PC-3 (cell line): ENCODE data around the gene DUSP8. TPM values are rescaled to one million over a fixed set of nuclear protein-coding genes. Genes with fewer than 3 reads are reported as not detected.

ENCODE experiments used
- ATAC-seq: fragments of 200-7000 bp; cut with Tn5 transposase; 2 replicates; pipeline ENCODE4 v1.9.1; 2020; ENCODE audit warnings: mild to moderate bottlenecking, moderate library complexity
- BruUV-seq: library from RNA; stranded (reverse); fragments of 400-500 nt; replicated peaks from 2 replicates; lab custom pipeline; 2021; lab: Mats Ljungman, UMichigan
- CTCF ChIA-PET: fragments of 300-600 bp; sonication (Branson Sonifier 250); formaldehyde crosslinking; loops from one replicate; lab custom pipeline; 2022; ENCODE audit warnings: antibody characterized with exemption; lab: Charles Lee
- POLR2A ChIA-PET: fragments of 300-600 bp; sonication (Branson Sonifier 250); formaldehyde crosslinking; loops from one replicate; lab custom pipeline; 2022; ENCODE audit warnings: antibody characterized with exemption; ENCODE audit not compliant: unreplicated experiment; lab: Charles Lee
- DNase-seq: peaks from one replicate; pipeline ENCODE4 v3.0.0-alpha.2; 2015
- H2AFZ ChIP-seq: fragments of 300-600 bp; sonication (generic); 2 replicates; pipeline ENCODE4 v1.6.0; 2016; ENCODE audit warnings: antibody characterized with exemption, low read length
- H3F3A ChIP-seq: fragments of 300-600 bp; sonication (generic); one replicate; pipeline ENCODE4 v1.6.0; 2017; ENCODE audit warnings: antibody characterized with exemption, low read length, control low read depth, mild to moderate bottlenecking; ENCODE audit not compliant: unreplicated experiment
- H3K27ac ChIP-seq: fragments of 300-600 bp; sonication (generic); 2 replicates; pipeline ENCODE4 v1.5.1; 2016; ENCODE audit warnings: mild to moderate bottlenecking, low read length
- H3K27me3 ChIP-seq: fragments of 300-600 bp; sonication (generic); 2 replicates; pipeline ENCODE4 v1.6.1; 2016; ENCODE audit warnings: low read length, mixed read lengths
- H3K36me3 ChIP-seq: fragments of 300-600 bp; sonication (generic); 2 replicates; pipeline ENCODE4 v1.6.1; 2016; ENCODE audit warnings: low read depth, mixed run types, low read length, mixed read lengths
- H3K4me1 ChIP-seq: fragments of 300-600 bp; sonication (generic); 2 replicates; pipeline ENCODE4 v1.5.1; 2016; ENCODE audit warnings: low read length; ENCODE audit not compliant: insufficient read depth
- H3K4me2 ChIP-seq: fragments of 300-600 bp; sonication (generic); 2 replicates; pipeline ENCODE4 v1.6.0; 2016; ENCODE audit warnings: low read length
- H3K4me3 ChIP-seq: fragments of 300-600 bp; sonication (generic); 2 replicates; pipeline ENCODE4 v1.5.1; 2016; ENCODE audit warnings: mild to moderate bottlenecking, low read length, mixed read lengths
- H3K79me2 ChIP-seq: fragments of 300-600 bp; sonication (generic); 2 replicates; pipeline ENCODE4 v1.6.1; 2017; ENCODE audit warnings: low read length, mixed read lengths
- H3K9ac ChIP-seq: fragments of 300-600 bp; sonication (generic); 2 replicates; pipeline ENCODE4 v1.6.0; 2016; ENCODE audit warnings: mild to moderate bottlenecking, low read length
- H3K9me2 ChIP-seq: fragments of 300-600 bp; sonication (generic); replicated peaks from 2 replicates; pipeline ENCODE4 v1.6.1; 2016; ENCODE audit warnings: mixed run types, low read length, mixed read lengths
- H3K9me3 ChIP-seq: fragments of 300-600 bp; sonication (generic); 2 replicates; pipeline ENCODE4 v1.6.1; 2016; ENCODE audit warnings: low read length, mixed read lengths
- H4K20me1 ChIP-seq: fragments of 300-600 bp; sonication (generic); 2 replicates; pipeline ENCODE4 v1.6.1; 2016; ENCODE audit warnings: low read length, mixed read lengths
- CTCF ChIP-seq: fragments of 300-600 bp; sonication (generic); conservative IDR thresholded peaks from 2 replicates; pipeline ENCODE4 v1.5.1; 2017; ENCODE audit warnings: antibody characterized with exemption, low read depth, mild to moderate bottlenecking, low read length
- EZH2 ChIP-seq: fragments of 300-600 bp; sonication (generic); IDR thresholded peaks from one replicate; pipeline ENCODE4 v1.6.1; 2017; ENCODE audit warnings: antibody characterized with exemption, mild to moderate bottlenecking, low read length; ENCODE audit not compliant: unreplicated experiment
- EZH2phosphoT487 ChIP-seq: fragments of 300-600 bp; sonication (generic); IDR thresholded peaks from 2 replicates; pipeline ENCODE4 v1.6.1; 2018; ENCODE audit warnings: mild to moderate bottlenecking, antibody characterized with exemption, low read length, borderline replicate concordance
- intact Hi-C: fragments of 100-400 bp; cut with micrococcal nuclease; formaldehyde crosslinking; loops from 2 replicates; pipeline ENCODE4 v1.9.0; 2023
- total RNA-seq: library from RNA; depleted of rRNA; stranded (reverse); fragments of >200 nt; gene quantifications from 2 replicates; pipeline ENCODE4 v1.2.3, GENCODE V29; 2014

DUSP8 gene
- total RNA-seq, 1 experiment from 2014 or later, result 2.6 TPM

GRCh38 chr11:1522081-1522424, 50.0 kb downstream of the DUSP8 start:
- ChIA-PET CTCF (no interaction called here), POLR2A (no interaction called here)
- Histone ChIP-seq H3K4me1 (no peaks in the 10 kb centered on the region), H2AFZ (no peak overlapping the region), H3K4me2 (no peak overlapping the region), H3K9me3 (no peaks in the 10 kb centered on the region), H3F3A (no peaks in the 10 kb centered on the region), H3K36me3 (no peaks in the 10 kb centered on the region), H3K27ac (no peak overlapping the region), H3K9me2 (no peaks in the 10 kb centered on the region), H4K20me1 (no peaks in the 10 kb centered on the region), H3K79me2 (peaks cover 46% of the 10 kb centered on the region), H3K9ac (no peak overlapping the region), H3K4me3 (no peak overlapping the region), H3K27me3 (no peaks in the 10 kb centered on the region)
- ATAC-seq, result no peak
- no peak for DNase-seq
- no TSS peak for BruUV-seq
- TF ChIP-seq EZH2 (no peak), EZH2phosphoT487 (no peak), CTCF (no peak)
- intact Hi-C loops, result no loop called here

- H3K9me3 ChIP-seq, result no peaks in the 10 kb centered on the region
- ChIA-PET POLR2A (no interaction called here), CTCF (no interaction called here)
- H3K79me2 ChIP-seq, result peaks cover 41% of the 10 kb centered on the region
- no peak overlapping the region for H3K4me3 ChIP-seq
- no peak for ATAC-seq
- no peak for DNase-seq
- H3K27me3 ChIP-seq, result no peaks in the 10 kb centered on the region
- no peak overlapping the region for H2AFZ ChIP-seq
- TF ChIP-seq EZH2phosphoT487, result no peak
- TF ChIP-seq EZH2, result no peak
- no peak for TF ChIP-seq CTCF
- no peaks in the 10 kb centered on the region for H3K36me3 ChIP-seq
- no TSS peak for BruUV-seq
- H3K4me2 ChIP-seq, result no peak overlapping the region
- intact Hi-C loops, result no loop called here
- no peaks in the 10 kb centered on the region for H3K4me1 ChIP-seq
- no peaks in the 10 kb centered on the region for H3K9me2 ChIP-seq
- no peaks in the 10 kb centered on the region for H3F3A ChIP-seq
- no peak overlapping the region for H3K27ac ChIP-seq
- H3K9ac ChIP-seq, result no peak overlapping the region
- no peaks in the 10 kb centered on the region for H4K20me1 ChIP-seq
Measured at GRCh38 chr11:1521382-1522080, 50.5 kb downstream of the DUSP8 start.

GRCh38 chr11:1520663-1521267, 51.3 kb downstream of the DUSP8 start:
- no peaks in the 10 kb centered on the region for H3K9me2 ChIP-seq
- H3K4me2 ChIP-seq, result no peak overlapping the region
- H3K79me2 ChIP-seq, result peaks cover 40% of the 10 kb centered on the region
- H3K9ac ChIP-seq, result no peak overlapping the region
- H3K36me3 ChIP-seq, result no peaks in the 10 kb centered on the region
- DNase-seq (no peak), ATAC-seq (no peak)
- ChIA-PET CTCF (no interaction called here), POLR2A (no interaction called here)
- TF ChIP-seq EZH2phosphoT487 (no peak), EZH2 (no peak), CTCF (no peak)
- H3K27me3 ChIP-seq, result no peaks in the 10 kb centered on the region
- no peak overlapping the region for H2AFZ ChIP-seq
- no peaks in the 10 kb centered on the region for H3F3A ChIP-seq
- no peak overlapping the region for H3K4me3 ChIP-seq
- peaks cover 7% of the 10 kb centered on the region; the same call in 1 of the 2 replicates for H4K20me1 ChIP-seq
- BruUV-seq, result no TSS peak
- no peaks in the 10 kb centered on the region for H3K4me1 ChIP-seq
- H3K9me3 ChIP-seq, result no peaks in the 10 kb centered on the region
- intact Hi-C loops, result no loop called here
- no peak overlapping the region for H3K27ac ChIP-seq
